GM21717 (cell line): Measurements from ENCODE around the gene PTGS1.
"Not testable (repeated sequence)": the region's sequence is repeated elsewhere in the genome, so short reads cannot be mapped to it uniquely, and the experiment has no call there.

ENCODE experiments used
- ATAC-seq: cut with Tn5 transposase; IDR thresholded peaks from one replicate; pipeline ENCODE4 v1.9.1; 2021; ENCODE audit warnings: mild to moderate bottlenecking, moderate library complexity; ENCODE audit not compliant: unreplicated experiment

Gene PTGS1

DNA sequence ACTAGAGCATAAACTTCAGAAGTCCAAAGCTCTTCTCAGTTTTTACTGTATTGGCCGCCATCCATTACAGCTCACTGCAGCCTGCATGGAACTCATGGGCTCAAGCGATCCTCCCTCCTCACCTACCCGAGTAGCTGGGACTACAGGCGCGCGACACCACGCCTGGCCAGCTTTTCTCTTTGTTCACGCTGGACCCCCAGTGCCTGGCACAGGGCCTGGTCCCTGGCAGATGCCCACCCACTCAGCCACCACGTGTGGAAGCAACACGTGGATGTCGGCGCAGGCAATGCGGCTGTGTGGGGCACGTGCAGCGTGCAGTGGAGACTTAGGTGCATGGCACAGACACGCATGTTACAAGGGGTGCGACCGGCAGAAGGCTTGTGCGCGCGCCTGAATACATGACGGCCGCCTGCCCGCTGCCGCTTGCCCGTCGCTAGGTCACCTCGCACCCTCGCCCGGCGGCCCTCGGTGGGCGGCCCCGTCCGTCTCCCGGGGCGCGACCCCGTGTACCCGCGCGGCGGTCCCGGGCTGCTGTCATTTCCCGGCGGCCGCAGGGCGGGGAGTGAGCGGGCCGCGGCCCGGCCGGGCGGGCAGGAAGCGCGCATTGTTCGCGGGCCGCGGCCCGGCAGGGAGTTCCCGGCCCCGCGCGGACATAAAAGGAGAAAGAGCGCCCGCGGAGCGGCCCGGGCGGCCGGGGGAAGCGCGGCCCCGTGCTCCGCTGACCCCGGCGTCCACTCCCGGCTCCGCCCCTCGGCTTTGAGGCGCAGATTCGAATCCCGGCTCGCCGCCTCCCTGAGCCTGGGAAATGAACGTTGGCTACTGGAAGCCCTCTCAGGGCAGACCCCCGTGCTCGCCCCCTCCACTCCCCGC is 24.1 kb upstream of the PTGS1 start:
- no peak for ATAC-seq

DNA sequence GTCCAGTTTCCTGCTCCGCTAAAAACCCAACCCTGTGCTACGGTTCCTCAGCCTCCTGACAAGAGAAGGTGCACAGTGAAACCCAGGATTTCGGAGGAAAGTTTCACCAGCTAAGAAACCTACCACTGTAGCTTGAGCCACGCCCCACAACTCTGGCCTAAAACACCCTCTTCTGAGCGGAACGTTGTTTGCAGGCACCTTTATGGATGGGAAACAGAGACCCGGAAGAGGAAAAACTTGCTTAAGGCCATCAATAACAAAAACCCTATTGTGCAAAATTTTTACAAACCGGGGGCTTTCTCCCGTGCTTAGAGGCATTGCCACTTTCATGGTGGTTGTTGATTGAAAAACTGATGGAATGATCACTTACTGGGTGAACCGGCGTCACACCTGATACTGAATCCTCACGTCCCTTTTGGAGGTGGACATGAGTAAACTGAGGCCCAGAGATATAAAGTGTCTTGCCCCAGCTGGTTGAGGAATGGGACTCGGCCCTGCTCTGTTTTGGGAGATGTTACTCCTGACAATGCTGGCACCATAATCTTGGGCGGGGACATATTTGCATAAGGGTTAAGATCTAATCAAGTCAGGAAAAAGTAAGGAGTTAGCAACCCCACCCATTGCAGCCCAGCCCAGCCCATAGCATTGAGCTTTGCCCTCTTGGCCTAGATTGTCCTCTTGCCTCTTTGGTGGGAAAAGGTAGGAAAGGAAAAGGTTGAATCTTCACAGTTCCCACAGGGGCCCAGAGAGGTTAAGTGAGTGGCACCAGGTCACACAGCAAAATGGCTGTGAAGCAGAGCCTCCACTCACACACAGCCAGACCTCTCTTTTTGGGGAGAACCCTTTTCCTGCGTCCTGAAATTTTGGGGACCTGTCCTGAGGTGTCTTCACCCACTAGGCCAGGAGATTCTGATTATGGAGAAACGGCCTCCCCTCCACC is 23.2 kb upstream of the PTGS1 start:
- no peak for ATAC-seq

DNA sequence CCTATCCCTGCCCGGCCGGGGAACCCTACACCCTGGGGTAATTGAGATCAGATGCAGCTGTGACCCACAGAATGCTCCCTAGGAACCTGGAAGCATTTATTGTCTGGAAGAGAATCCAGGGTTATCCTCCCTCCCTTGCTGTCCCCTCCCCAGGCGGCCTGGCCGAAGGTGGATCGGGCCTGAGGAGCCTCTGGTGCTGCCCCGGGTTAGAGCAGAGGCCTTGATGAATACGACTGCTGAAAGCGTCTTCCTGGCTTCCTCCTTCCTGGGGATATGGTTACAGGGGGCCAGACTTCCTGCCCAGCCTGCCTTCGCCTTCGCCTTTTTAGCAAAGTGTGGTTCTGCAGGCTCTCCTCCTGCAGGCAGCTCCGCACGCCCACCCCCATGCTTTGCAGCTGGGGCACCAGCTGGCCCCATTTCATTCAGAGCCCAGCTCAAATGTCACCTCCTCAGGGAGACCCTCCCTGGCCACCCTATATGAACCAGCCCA is 22.5 kb upstream of the PTGS1 start:
- no peak for ATAC-seq

DNA sequence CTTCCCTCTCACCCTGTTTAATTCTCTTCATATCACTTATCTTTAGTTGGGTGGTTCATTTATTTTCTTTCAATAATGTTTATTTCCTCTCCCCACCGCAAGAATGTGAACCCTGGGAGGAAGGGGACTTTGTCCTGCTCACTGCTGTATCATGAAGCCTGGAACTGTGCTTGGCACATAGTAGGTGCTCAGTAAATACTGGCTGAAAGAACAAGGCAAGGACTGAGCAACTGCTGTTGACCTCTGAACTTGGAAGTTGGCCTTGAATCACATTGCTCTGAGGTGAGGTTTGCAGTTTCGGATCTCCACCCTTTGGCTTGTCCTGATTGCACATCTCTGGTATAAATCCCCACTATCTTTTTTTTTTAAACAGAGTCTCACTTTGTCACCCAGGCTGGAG is 22.0 kb upstream of the PTGS1 start:
- ATAC-seq = no peak

DNA sequence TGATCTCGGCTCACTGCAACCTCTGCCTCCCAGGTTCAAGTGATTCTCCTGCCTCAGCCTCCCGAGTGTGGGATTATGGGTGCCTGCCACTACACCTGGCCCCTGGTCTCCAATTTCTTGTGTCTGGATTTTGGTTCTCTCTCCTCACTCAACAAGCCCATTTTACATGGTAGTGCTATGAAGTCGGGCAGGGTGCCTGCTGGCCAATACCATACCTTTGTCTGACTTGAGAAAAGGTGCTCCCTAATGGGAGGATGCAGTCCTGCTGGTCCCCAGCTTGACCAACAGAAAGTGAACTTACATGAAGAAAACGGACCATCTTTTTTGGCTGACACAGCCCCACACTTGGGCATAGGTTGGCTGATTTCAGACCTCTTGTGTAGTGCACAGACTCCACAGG is 21.6 kb upstream of the PTGS1 start:
- no peak for ATAC-seq

DNA sequence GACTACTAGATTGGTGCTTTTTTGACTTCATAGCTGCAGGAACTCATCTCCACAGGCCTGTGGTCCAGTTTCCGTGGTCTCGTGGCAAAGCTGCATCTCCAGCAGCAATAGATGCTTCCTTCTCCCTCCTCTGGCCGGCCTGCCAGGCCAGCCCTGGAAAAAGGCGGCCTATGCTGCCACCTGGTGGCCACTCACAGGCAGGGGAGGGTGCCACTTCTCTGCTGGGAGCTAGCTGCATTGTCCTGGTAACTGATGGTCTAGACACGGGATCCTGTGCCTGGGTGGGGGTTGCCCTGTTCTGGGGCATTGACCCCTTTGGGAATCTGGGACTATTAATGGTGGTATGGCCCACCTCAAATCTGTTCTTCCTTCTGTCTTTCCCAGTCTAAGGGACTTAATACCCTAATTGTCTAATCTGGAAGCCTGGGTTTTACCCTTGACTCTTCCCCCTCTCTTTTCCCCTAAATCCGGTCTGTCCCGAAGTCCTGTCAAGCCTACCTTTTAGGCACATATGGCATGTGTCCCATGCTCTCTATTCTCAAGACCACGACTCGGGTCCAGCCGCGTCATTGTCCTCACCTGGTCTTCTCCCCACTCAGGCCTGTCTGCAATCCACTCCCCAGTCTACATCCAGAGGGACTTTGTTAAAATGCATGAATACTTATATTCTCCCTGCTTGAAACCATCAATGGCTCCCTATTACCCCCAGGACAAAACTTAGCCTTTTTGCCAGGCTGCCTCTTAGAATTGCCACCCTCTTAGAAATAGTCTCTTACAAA is 20.1 kb upstream of the PTGS1 start:
- ATAC-seq = peak; percentile 95

DNA sequence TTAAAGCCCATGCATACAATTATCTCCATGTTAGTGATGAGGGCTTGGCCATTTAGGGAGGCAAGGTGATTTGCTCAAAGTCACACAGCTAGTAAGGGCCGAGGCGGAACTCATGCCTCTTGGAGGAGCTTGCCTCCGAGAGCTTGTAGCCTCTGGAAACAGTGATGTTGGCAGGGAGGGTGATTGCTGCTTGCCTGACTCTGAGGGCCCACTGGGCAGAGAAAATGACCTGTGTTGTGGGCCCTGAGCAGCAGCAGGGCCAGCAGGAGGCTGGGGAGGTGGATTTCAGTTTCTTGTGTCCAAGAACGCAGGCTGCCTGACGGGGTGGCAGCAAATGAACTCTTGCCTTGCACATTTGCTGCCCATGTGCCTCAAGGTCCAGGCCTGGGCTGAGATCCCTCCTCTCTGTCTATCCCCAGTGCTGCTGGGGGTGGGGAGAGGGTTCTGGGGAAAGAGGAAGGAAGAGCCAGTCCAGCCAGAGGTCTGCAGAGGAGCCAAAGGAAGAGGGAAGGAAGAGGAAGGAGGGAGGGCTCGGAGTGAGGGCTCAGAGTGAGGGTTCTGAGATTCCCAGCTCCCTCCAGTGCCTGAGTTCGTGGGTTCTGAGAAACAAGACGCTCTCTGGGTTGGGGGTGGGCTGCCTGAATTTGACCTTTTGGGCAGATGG is 16.2 kb upstream of the PTGS1 start:
- no peak for ATAC-seq

DNA sequence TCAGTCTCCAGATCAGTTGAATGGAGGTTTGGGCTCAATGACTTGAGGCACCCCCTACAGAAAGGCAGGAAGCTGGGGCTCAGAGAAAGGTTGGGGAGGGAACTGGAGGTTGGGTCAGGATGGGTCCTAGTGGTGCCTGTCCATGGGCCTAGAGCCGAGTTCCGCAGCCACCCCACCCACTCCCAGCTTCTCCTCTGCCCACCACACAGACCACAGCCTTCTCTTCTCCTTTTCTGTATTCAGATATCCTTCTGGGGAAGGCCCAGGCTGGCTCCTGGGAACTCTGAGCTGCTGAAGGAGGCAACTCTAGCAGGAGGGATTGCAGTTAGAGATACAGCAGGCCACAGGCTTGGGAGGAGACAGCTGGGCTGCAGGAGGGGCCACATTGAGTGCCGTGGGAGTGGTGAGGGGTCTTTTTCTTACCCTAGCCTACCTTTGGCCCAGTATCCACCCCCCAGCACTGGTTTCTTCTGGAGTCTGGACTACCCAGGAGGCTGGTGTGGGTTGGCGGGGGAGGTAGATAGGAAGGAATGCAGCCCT is 15.4 kb upstream of the PTGS1 start:
- ATAC-seq = no peak

DNA sequence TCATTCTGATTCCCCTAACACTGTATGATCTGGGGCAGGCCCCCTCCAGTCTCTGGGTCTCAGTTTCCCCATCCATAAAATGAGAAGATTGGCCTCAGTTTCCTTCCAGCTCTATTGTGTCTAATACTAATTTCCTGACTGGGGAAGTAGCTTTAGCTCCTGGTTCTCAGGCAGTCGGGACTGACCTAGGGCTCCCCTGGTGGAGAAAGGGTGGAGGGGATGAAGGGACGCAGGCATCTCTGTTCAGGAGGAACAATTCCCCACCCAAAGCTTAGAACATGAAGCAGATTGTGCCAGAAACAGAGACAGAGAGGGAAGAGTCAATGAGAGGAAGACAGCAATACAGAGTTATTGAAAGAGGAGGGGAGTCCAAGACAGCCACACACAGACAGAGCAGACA is 14.2 kb upstream of the PTGS1 start:
- no peak for ATAC-seq

DNA sequence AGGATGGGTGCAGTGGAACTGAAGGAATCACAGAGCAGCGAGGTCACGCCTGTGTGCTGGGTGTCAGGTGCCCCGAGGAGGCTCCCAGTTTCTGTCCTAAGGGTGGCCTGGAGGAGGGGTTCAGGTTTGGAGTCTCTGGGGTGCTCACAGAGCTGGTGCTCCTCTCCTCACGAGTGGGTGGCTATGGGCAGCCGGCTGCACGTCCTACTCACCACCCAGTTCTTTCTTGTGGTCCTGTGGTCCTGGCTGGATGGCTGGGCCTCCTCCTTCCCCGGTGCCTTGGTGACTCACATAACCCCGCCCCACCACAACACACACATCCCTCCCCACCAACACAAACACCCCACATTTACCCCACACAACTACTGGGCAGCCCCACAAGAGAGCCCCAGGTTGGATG is 9.9 kb upstream of the PTGS1 start:
- no peak for ATAC-seq

DNA sequence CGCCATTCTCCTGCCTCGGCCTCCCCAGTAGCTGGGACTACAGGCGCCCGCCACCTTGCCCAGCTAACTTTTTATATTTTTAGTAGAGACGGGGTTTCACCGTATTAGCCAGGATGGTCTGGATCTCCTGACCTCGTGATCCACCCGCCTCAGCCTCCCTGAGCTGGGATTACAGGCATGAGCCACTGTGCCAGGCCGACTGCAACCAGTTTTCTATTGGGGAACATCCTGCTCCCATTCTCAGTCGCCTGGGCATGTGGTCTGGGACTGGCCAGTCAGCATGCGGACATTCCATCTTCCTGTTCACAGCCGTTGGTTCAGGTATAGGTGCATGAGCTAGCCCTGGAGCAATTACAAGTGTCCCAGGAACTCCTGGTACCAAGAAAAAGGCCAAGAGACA is 7.7 kb upstream of the PTGS1 start:
- ATAC-seq = not testable (repeated sequence)

DNA sequence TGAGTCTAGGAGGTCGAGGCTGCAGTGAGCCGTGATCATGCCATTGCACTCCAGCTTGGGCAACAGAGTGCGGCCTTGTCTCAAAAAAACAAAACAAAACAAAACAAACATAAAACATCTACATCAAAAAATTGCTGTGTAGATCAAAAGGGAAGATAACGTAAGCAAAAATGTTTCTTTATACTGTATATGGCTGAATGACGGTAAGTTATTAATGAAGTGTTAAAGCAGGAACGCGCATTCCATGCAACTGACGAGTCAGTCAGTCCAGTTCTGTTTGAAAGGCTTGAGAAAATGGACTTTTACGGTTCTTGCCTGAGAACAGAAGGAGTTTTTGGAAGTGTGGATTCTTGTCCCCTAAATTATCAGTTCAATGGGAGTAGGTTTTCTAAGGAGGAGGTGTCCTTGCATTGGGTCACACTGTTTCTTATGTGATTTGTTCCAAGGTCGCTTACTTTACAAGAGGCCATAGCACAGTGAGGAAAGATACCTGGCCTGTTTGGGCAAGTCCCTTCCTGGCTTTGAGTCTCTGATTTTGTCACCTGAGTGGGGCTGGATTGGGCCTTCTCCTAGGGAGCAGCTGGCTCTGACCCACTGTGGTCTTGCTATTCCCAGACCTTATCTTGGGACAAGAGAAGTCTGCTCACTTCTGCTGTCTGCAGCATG is 6.6 kb upstream of the PTGS1 start:
- no peak for ATAC-seq

DNA sequence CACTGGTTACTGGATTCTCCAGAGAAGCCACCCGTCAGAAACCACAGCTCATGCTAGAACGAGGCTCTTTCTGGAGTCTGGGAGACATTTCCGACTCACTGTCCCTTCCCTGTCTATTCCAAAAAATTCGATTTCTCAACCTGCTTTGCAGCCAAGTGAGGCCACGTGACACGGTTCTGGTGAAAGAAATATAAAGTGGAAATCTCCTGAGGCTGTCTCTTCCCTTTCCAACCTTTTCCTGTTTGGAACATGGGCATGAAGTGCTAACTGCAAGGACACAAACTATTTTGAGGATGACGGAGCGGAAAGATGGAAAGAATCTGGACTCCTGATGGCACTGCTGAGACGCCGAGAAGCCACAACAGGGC is 6.1 kb upstream of the PTGS1 start:
- no peak for ATAC-seq

DNA sequence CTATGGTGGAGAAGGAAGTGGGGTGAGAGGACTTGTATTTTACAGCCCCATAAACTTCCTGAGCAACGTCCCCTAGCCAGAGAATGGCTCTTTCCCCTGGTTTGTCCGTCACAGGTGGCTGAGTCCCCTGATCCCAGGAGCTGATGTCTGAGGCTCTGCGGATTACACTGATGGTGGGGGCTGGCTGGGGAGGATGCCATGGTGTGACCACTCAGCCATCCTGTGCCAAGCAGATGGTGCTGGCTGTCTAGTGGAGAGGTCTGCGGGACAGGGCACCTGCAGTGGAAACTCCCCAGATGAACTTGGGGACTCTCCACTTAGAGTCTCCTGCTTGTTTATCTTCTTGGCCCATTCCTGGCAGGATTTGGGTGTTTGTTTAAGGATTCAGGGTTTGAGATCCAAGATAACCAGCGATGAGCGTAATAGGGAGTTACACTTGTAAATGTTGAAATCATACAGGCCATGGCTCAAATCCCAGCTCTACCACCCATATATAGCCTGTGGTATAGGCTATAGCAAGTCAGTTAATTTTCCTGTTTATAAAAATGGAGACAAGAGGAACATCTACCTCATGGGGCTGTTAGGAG is 4.7 kb upstream of the PTGS1 start:
- ATAC-seq = no peak

DNA sequence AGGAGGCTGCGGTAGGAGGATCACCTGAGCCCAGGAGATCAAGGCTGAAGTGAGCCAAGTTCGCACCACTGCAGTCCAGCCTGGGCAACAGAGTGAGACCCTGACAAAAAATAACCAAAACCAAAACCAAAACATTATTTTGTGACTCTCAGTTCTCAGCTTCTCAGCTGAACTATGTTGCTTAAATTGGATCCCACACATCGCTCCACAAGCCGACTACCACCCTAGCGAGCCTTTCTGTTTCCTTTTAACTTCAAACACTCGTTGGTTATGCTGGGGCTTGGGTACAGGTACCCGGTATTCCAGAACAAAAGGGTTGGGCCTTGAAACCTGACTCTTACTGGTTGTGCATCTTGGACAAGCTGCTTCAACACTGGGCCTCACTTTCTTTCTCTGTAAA is 3.8 kb upstream of the PTGS1 start:
- peak; percentile 50 for ATAC-seq

DNA sequence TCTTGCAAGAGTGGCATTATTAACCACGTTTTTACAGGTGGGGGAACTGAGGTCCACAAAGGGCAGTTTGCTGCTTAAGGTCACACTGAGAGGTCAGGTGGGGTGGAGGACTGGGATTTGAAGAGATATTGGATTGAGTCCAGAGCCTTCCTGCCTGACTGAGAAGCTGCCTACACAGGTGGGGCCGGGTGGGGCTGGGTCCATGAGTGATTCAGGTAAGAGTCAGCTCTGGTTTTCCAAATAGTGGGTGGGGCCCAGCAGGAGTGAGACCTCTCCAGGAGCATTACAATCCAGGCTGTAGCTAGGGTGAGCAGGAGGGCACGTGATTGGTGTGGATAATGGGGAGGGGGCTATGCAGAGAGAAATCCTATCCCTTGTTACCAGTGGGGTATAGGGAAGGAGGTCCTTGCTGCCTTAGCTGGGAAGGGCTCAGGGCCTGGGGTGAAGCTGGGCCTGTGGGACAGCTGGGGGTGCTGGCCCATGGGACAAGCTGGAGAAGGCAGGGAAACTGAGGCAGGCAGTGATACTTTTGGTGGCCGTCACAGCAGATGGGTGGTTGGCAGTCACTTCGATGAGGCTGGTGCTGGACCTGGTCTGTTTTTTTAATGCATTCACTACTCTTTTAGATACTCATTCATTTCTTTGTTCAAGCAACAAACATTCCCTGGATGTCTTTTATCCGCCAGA is 2.9 kb upstream of the PTGS1 start:
- ATAC-seq = no peak

DNA sequence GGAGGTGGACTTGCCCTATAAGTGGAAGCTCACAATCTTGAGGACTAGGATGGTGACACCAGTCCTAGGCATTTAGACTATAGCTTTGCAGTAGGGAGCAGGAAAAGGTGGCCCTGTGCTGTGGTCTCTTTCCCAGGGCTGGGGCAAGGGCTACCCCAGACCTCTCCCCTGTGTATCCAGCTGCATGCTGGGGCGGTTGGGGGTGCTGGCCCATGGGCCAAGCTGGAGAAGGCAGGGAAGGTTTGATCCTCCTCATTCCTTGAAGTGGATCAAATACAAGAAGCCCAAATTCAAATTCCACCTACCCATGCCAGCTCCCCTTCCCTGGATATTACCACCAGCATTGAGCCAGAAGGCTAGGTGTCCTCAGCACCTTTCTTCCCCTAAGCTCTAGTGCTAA is 2.2 kb upstream of the PTGS1 start:
- ATAC-seq = no peak

DNA sequence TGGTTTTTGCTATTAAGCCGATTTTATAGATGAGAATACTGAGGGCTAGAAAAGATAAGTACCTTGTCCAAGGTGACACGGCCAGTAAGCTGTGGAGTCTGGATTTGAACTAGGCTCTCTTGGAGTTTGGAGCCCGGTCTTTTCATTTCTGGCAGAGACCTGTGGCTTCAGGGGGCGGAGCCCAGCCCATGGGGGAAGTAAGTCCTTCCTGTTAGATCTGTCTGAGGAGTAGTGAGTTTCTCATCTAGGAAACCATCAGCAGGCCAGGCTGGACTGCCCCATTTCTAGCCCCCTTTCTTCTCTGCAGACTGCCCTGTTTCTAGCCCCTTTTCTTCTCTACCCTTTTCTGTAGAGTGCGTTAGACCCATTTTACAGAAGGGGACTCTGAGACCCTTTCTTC is 521 bp upstream of the PTGS1 start:
- ATAC-seq = peak; percentile 42

DNA sequence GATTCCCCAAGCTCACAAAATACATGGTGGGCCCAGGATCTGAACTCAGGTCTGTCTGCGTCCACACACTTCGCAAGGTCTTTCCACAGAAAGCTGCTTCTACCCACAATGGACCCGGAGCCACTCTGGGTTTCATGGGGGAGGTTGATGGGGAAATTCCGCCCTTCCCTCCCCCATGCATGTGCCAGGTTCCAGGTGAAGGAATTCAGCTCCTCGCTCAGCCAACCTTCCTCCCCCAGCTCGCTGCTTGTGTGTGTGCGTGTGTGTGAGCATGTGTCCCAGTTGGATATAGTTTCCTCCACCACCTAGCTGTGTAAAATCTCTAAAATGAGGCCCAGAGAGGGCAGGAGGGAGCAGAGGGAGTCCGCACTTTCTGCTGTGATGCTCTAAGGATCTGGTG is 1.0 kb downstream of the PTGS1 start:
- no peak for ATAC-seq
